Measurements from ENCODE around the gene AMIGO1.

Gene AMIGO1

GRCh38 chr1:109454497-109455133 lies 54.9 kb downstream of the AMIGO1 start:
- DNase-seq (ENCODE audit: low spot score), result no peak
